H1 (cell line): ENCODE results near the gene ENTR1. TPM values are rescaled to one million over a fixed set of nuclear protein-coding genes. Genes with fewer than 3 reads are reported as not detected.

ENCODE experiments used
- CTCF ChIA-PET: fragments of 300-600 bp; sonication (Branson Sonifier 250); formaldehyde crosslinking; loops from one replicate; lab custom pipeline; 2021; ENCODE audit not compliant: partially characterized antibody; lab: Charles Lee
- POLR2A ChIA-PET: fragments of 300-600 bp; sonication (Branson Sonifier 250); formaldehyde crosslinking; loops from one replicate; lab custom pipeline; 2021; ENCODE audit warnings: inconsistent platforms; ENCODE audit not compliant: partially characterized antibody; lab: Charles Lee
- DNase-seq, 2 experiments: peaks; one replicate each; pipeline versions ENCODE4 v3.0.0 to v3.0.0-alpha.2; 2010 to 2022; ENCODE audit warnings: low spot score in 2 of 2, low read depth in 1 of 2, mixed read lengths in 1 of 2
- FAIRE-seq: peaks from 2 replicates; lab custom pipeline; 2011; peaks lifted over from hg19 to GRCh38; lab: Jason Lieb, UNC
- H2AFZ ChIP-seq: 2 replicates; pipeline ENCODE4 v1.8.1; 2012; ENCODE audit warnings: low read length, inconsistent platforms
- H2AK5ac ChIP-seq: 2 replicates; pipeline ENCODE4 v1.6.1; 2013; ENCODE audit warnings: low read depth, low read length
- H2BK120ac ChIP-seq: replicated peaks from 2 replicates; pipeline ENCODE3; 2013; ENCODE audit warnings: low read depth, low read length, inconsistent platforms
- H2BK12ac ChIP-seq: 2 replicates; pipeline ENCODE4 v1.6.1; 2013; ENCODE audit warnings: low read depth, low read length
- H2BK15ac ChIP-seq: 2 replicates; pipeline ENCODE4 v1.6.1; 2013; ENCODE audit warnings: low read length
- H2BK20ac ChIP-seq: 2 replicates; pipeline ENCODE4 v1.6.1; 2013; ENCODE audit warnings: low read length
- H2BK5ac ChIP-seq: 2 replicates; pipeline ENCODE4 v1.6.1; 2013; ENCODE audit warnings: low read depth, low read length
- H3K14ac ChIP-seq: 2 replicates; pipeline ENCODE4 v1.6.1; 2013; ENCODE audit warnings: inconsistent platforms; ENCODE audit not compliant: insufficient read length
- H3K18ac ChIP-seq: 2 replicates; pipeline ENCODE4 v1.6.1; 2013; ENCODE audit warnings: low read length; ENCODE audit errors: extremely low read depth
- H3K23ac ChIP-seq: 2 replicates; pipeline ENCODE4 v1.6.1; 2013; ENCODE audit warnings: inconsistent platforms; ENCODE audit not compliant: insufficient read length
- H3K23me2 ChIP-seq: 2 replicates; pipeline ENCODE4 v1.6.1; 2013; ENCODE audit warnings: low read depth, low read length
- H3K27ac ChIP-seq: 2 replicates; pipeline ENCODE4 v1.6.1; 2011; ENCODE audit warnings: low read depth, low read length, inconsistent platforms
- H3K27me3 ChIP-seq, 4 experiments: replicated peaks in 1 of 4; 1 replicate in 1 of 4; 2 replicates in 3 of 4; pipeline versions ENCODE4 v1.6.1 to v1.8.1; 2011 to 2013; ENCODE audit warnings: low read length in 3 of 4, mild to moderate bottlenecking in 3 of 4, inconsistent platforms in 2 of 4, mixed read lengths in 2 of 4, moderate library complexity in 1 of 4; ENCODE audit not compliant: control insufficient read depth in 3 of 4, insufficient read depth in 3 of 4; ENCODE audit errors: extremely low read depth in 1 of 4
- H3K36me3 ChIP-seq, 4 experiments: 2 replicates each; pipeline versions ENCODE4 v1.6.1 to v1.8.1; 2011 to 2013; ENCODE audit warnings: mild to moderate bottlenecking in 4 of 4, low read length in 3 of 4, moderate library complexity in 2 of 4, control low read depth in 1 of 4, inconsistent platforms in 1 of 4; ENCODE audit not compliant: insufficient read depth in 4 of 4, control insufficient read depth in 2 of 4
- H3K4ac ChIP-seq: replicated peaks from 2 replicates; pipeline ENCODE3; 2013; ENCODE audit warnings: low read length, low read depth, mixed read lengths, inconsistent platforms; ENCODE audit not compliant: insufficient read length
- H3K4me1 ChIP-seq, 4 experiments: replicated peaks in 1 of 4; 1 replicate in 1 of 4; 2 replicates in 3 of 4; pipeline versions ENCODE4 v1.6.1 to v1.8.1; 2011 to 2013; ENCODE audit warnings: low read length in 3 of 4, inconsistent platforms in 2 of 4, mixed read lengths in 1 of 4; ENCODE audit not compliant: insufficient read depth in 4 of 4, control insufficient read depth in 3 of 4
- H3K4me2 ChIP-seq, 2 experiments: 2 replicates each; pipeline versions ENCODE4 v1.6.1 to v1.8.1; 2011 to 2013; ENCODE audit warnings: low read depth in 2 of 2, low read length in 2 of 2, control low read depth in 1 of 2, inconsistent platforms in 1 of 2, mild to moderate bottlenecking in 1 of 2; ENCODE audit not compliant: insufficient read depth in 1 of 2
- H3K4me3 ChIP-seq, 4 experiments: fragments of 200-600, 300-600 bp in 1 of 4; sonication (generic), shearing (Covaris generic), sonication (Bioruptor Twin) in 1 of 4; 2 replicates each; pipeline versions ENCODE4 v1.5.1 to v1.8.1; 2011 to 2016; ENCODE audit warnings: low read length in 4 of 4, low read depth in 3 of 4, control low read depth in 2 of 4, inconsistent platforms in 2 of 4, mild to moderate bottlenecking in 2 of 4, mixed read lengths in 1 of 4, moderate library complexity in 1 of 4; ENCODE audit not compliant: insufficient read depth in 2 of 4; ENCODE audit errors: extremely low read depth in 1 of 4
- H3K56ac ChIP-seq: replicated peaks from 2 replicates; pipeline ENCODE3; 2013; ENCODE audit warnings: low read depth, mild to moderate bottlenecking, mixed read lengths, low read length, inconsistent platforms; ENCODE audit not compliant: insufficient read length
- H3K79me1 ChIP-seq: 2 replicates; pipeline ENCODE4 v1.6.1; 2013; ENCODE audit warnings: low read depth, low read length, control low read depth
- H3K79me2 ChIP-seq, 2 experiments: 2 replicates each; pipeline versions ENCODE4 v1.6.1 to v1.8.1; 2012 to 2013; ENCODE audit warnings: low read length in 2 of 2, mild to moderate bottlenecking in 2 of 2, inconsistent platforms in 1 of 2; ENCODE audit not compliant: insufficient read depth in 2 of 2, control insufficient read depth in 1 of 2
- H3K9ac ChIP-seq, 4 experiments: replicated peaks in 1 of 4; 1 replicate in 1 of 4; 2 replicates in 3 of 4; pipeline versions ENCODE4 v1.6.1 to v1.8.1; 2011 to 2013; ENCODE audit warnings: low read depth in 3 of 4, low read length in 3 of 4, control low read depth in 2 of 4, mild to moderate bottlenecking in 2 of 4, moderate library complexity in 2 of 4, inconsistent platforms in 1 of 4; ENCODE audit errors: extremely low read depth in 1 of 4
- H3K9me3 ChIP-seq, 2 experiments: 2 replicates each; pipeline versions ENCODE4 v1.6.1 to v1.8.1; 2012 to 2013; ENCODE audit warnings: mild to moderate bottlenecking in 2 of 2, moderate library complexity in 2 of 2, control low read depth in 1 of 2, inconsistent platforms in 1 of 2, low read depth in 1 of 2, low read length in 1 of 2, mixed read lengths in 1 of 2; ENCODE audit not compliant: insufficient read depth in 2 of 2
- H4K20me1 ChIP-seq, 2 experiments: replicated peaks in 1 of 2; 2 replicates each; pipeline versions ENCODE3 to v1.8.1; 2011 to 2013; ENCODE audit warnings: inconsistent platforms in 2 of 2, low read length in 2 of 2, mild to moderate bottlenecking in 1 of 2; ENCODE audit not compliant: insufficient read depth in 2 of 2, control insufficient read depth in 1 of 2
- H4K5ac ChIP-seq: 2 replicates; pipeline ENCODE4 v1.6.1; 2013; ENCODE audit warnings: low read length, low read depth, mixed read lengths, inconsistent platforms; ENCODE audit not compliant: insufficient read length
- H4K8ac ChIP-seq: 2 replicates; pipeline ENCODE4 v1.8.0; 2013; ENCODE audit warnings: mild to moderate bottlenecking, moderate library complexity, low read length, inconsistent platforms; ENCODE audit not compliant: insufficient read depth; ENCODE audit errors: extremely low read depth
- H4K91ac ChIP-seq: replicated peaks from 2 replicates; pipeline ENCODE3; 2013; ENCODE audit warnings: low read length, mixed read lengths, inconsistent platforms; ENCODE audit not compliant: insufficient read length
- BACH1 ChIP-seq: IDR thresholded peaks from 2 replicates; pipeline ENCODE4 v1.6.1; 2012; ENCODE audit warnings: low read length, improper control_type of control experiment
- CBX8 ChIP-seq: fragments of 300-800, 300-1000 bp; sonication (generic); IDR thresholded peaks from 2 replicates; pipeline ENCODE4 v1.7.1; 2016; ENCODE audit warnings: low read depth, low read length, borderline replicate concordance
- CHD1 ChIP-seq: IDR thresholded peaks from 2 replicates; pipeline ENCODE4 v1.6.1; 2012; ENCODE audit warnings: low read depth, low read length, improper control_type of control experiment
- EZH2 ChIP-seq: fragments of 200-600 bp; sonication (generic); IDR thresholded peaks from 2 replicates; pipeline ENCODE4 v1.7.1; 2012; ENCODE audit warnings: low read depth, mild to moderate bottlenecking, moderate library complexity, low read length, inconsistent platforms; ENCODE audit not compliant: severe bottlenecking
- RNF2 ChIP-seq: fragments of 200-900, 300-1000 bp; sonication (generic); IDR thresholded peaks from 2 replicates; pipeline ENCODE4 v1.7.1; 2016; ENCODE audit warnings: borderline replicate concordance, low read depth, mild to moderate bottlenecking, antibody characterized with exemption, low read length; ENCODE audit not compliant: poor library complexity, severe bottlenecking; ENCODE audit errors: missing control alignments
- WGBS, 2 experiments: shearing (Covaris generic) in 1 of 2; methylation state at CpG; one replicate each; pipeline versions ENCODE4 v1.1.6 to v1.1.7; 2013 to 2015; ENCODE audit warnings: low lambda C conversion rate in 2 of 2, mixed read lengths in 2 of 2, inconsistent platforms in 1 of 2, low coverage in 1 of 2, missing lambda C conversion rate in 1 of 2; ENCODE audit not compliant: insufficient replicate concordance in 2 of 2, insufficient coverage in 1 of 2, insufficient read length in 1 of 2; ENCODE audit errors: extremely low coverage in 1 of 2, missing lambda C conversion rate in 1 of 2; 5-methylcytosine and 5-hydroxymethylcytosine counted together
- polyA plus RNA-seq, 7 experiments: library from polyadenylated mRNA; depleted of rRNA in 3 of 7; stranded (reverse) in 5 of 7; unstranded in 2 of 7; fragments of >200 nt in 5 of 7; fragments of 200-250 nt in 2 of 7; gene quantifications; 1 replicate in 5 of 7; 2 replicates in 1 of 7; 4 replicates in 1 of 7; pipeline versions ENCODE4 v1.2.1 to v1.2.3, GENCODE V29; 2011 to 2013; ENCODE audit warnings: missing spikeins in 2 of 7, mixed read lengths in 2 of 7
- total RNA-seq: library from RNA; stranded (reverse); fragmentation: NEBNext Ultra II Directional; extraction: Animal tissue kit (Norgen Biotek cat#: 25700); gene quantifications from 2 replicates; pipeline ENCODE4 v1.2.1, GENCODE V29; 2021

The ENTR1 gene
- total and polyA plus RNA-seq, 2 of the 8 experiments (the other 6 are each of a cell fraction or from before 2014, with no cell fraction given): 65.2 to 102 TPM

DNA sequence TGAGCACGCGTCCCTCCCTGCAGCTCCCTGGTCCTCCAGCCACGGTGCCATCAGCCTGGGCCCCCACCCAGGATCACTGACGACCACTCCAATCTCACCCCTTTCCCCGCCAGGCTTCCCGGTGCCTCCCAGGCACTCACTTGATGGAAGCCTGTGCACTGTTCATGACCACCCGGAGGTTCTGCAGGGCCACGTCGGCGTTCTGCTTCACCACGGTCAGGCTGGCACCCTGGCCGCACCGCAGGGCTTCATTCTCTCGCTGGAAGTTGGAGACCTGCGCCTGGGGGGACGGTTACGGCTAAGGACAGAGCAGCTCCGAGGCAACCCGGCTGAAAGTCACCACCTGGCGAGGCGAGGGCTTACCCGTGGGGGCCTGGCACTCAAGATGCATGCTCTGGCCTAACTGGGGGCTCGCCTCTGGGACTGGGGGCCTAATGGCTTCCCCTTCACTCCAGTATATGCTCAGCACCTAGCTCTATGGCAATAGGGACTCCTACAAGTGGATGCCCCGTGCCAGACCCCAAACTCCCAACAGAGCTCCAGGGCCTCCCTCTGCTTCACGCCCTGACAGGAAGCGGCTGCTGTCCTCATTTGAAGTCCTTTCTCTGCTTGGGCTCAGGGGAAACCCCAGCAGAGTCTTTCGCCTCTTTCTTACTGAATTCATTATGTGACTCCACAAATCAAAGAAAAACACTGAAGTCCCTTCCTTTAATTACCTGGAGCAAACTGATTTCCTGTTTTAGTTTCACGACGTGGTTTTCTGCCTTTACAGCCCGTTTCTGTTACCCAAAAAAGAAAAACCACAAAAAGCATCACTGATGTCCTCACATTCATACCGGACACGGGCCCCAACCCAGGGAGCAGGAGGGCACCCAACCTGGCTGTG is 6.3 kb downstream of the ENTR1 start:
- Histone ChIP-seq H3K36me3 (peaks cover 14 to 53% (median 36%) of the 10 kb centered on the region in 4 experiments; a peak in 7 of 8 replicates), H3K27ac (no peak overlapping the region), H3K4me2 (no peak overlapping the region), H2BK15ac (no peak overlapping the region), H3K27me3 (no peaks in the 10 kb centered on the region), H2BK120ac (no peak overlapping the region), H2BK20ac (no peak overlapping the region), H3K23me2 (peaks cover under 1% of the 10 kb centered on the region; the same call in 1 of the 2 replicates), H3K4ac (no peak overlapping the region), H3K14ac (no peak overlapping the region), H3K9ac (no peak overlapping the region; a peak in 1 of 7 replicates), H2BK12ac (no peak overlapping the region), H3K23ac (no peak overlapping the region), H3K9me3 (no peaks in the 10 kb centered on the region), H4K8ac (no peak overlapping the region), H2BK5ac (no peak overlapping the region), H3K79me2 (peaks cover 0 to 15% of the 10 kb centered on the region in 2 experiments; a peak in 2 of 4 replicates), H3K4me3 (no peak overlapping the region), H3K4me1 (peaks cover 0 to 2% (median 0%) of the 10 kb centered on the region in 4 experiments; a peak in 2 of 7 replicates), H2AK5ac (no peak overlapping the region), H4K91ac (no peak overlapping the region), H3K18ac (no peak overlapping the region), H3K79me1 (peaks cover 10% of the 10 kb centered on the region), H3K56ac (no peak overlapping the region), H4K20me1 (peaks cover 5 to 7% of the 10 kb centered on the region in 2 experiments), H2AFZ (no peak overlapping the region), H4K5ac (no peak overlapping the region)
- ChIA-PET POLR2A (interaction anchor here (1.2 to 14.6 kb wide), 7 partner anchors 10 to 71 kb away, joined by 3 to 139 read pairs (median 6); partner anchors contain the start of gene DNLZ), CTCF (interaction anchor here (0.7 to 1.4 kb wide), 5 partner anchors 9 to 113 kb away, joined by 3 read pairs; no protein-coding TSS in a partner anchor)
- FAIRE-seq: no peak
- TF ChIP-seq RNF2 (no peak), CBX8 (no peak), BACH1 (no peak), EZH2 (no peak), CHD1 (no peak)
- WGBS, 2 experiments: 95% methylated on average over 32 of the region's 32 CpGs; no CpG with 5 or more reads in 1 of the 2 experiments
- DNase-seq: no peak
